Memory B cell (primary cell): ENCODE results near the gene ADAMTS14.
A peak's percentile ranks its signal among the peaks of the same experiment; 100 is the strongest.
"Not testable (repeated sequence)": the region's sequence is repeated elsewhere in the genome, so short reads cannot be mapped to it uniquely, and the experiment has no call there.

Experiments used
- ATAC-seq: fragments of 150-1000 bp; cut with Tn5 transposase; 2 replicates; pipeline ENCODE4 v1.10.0; 2021; ENCODE audit warnings: low read depth, mild to moderate bottlenecking, moderate library complexity
- DNase-seq, 2 donors: peaks; one replicate each; pipeline ENCODE4 v3.0.0; 2022; ENCODE audit warnings: low spot score in 2 of 2
- H3K27ac Mint-ChIP-seq: one replicate; pipeline ENCODE4 v1.8.0; 2022; ENCODE audit warnings: mild to moderate bottlenecking, moderate library complexity, mixed read lengths
- H3K27me3 Mint-ChIP-seq: one replicate; pipeline ENCODE4 v1.8.0; 2022; ENCODE audit warnings: mixed read lengths
- H3K36me3 Mint-ChIP-seq: one replicate; pipeline ENCODE4 v1.8.0; 2022; ENCODE audit warnings: mild to moderate bottlenecking, mixed read lengths
- H3K4me1 Mint-ChIP-seq: one replicate; pipeline ENCODE4 v1.8.0; 2022; ENCODE audit warnings: mixed read lengths
- H3K4me3 Mint-ChIP-seq: one replicate; pipeline ENCODE4 v1.8.0; 2022; ENCODE audit warnings: mild to moderate bottlenecking, moderate library complexity, mixed read lengths
- H3K9me3 Mint-ChIP-seq: one replicate; pipeline ENCODE4 v1.8.0; 2022; ENCODE audit warnings: mixed read lengths

ADAMTS14 gene

DNA sequence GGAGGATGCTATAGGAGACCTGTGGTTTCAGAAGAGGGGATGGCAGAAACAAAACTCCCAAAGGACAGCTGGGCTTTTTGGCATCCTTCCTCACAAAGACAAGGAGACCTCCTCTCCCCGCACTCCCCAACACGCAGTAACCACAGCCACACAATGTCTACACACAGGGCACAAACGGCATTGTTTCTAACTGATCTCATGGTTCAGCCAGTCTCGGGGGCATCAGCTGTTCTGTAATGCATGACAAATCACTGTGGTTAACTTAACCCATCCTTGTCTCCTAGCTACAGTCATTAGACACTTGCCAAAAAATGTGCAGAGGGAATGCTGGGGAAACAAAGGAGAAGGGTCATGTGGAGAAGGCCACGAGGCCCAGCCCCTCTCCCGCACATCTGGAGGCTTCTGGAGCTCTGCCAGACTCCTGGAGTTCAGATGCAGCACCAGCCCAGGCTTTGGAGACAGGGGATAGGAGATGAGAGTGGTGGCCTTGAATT is 7.6 kb upstream of the ADAMTS14 start:
- ATAC-seq: peak; percentile 38
- no peak overlapping the region for H3K4me3 Mint-ChIP-seq
- peaks cover 3% of the 10 kb centered on the region for H3K9me3 Mint-ChIP-seq
- H3K27me3 Mint-ChIP-seq: peaks cover 11% of the 10 kb centered on the region
- no peak overlapping the region for H3K27ac Mint-ChIP-seq
- no peaks in the 10 kb centered on the region for H3K36me3 Mint-ChIP-seq
- H3K4me1 Mint-ChIP-seq: peaks cover 15% of the 10 kb centered on the region
- no peak for DNase-seq

DNA sequence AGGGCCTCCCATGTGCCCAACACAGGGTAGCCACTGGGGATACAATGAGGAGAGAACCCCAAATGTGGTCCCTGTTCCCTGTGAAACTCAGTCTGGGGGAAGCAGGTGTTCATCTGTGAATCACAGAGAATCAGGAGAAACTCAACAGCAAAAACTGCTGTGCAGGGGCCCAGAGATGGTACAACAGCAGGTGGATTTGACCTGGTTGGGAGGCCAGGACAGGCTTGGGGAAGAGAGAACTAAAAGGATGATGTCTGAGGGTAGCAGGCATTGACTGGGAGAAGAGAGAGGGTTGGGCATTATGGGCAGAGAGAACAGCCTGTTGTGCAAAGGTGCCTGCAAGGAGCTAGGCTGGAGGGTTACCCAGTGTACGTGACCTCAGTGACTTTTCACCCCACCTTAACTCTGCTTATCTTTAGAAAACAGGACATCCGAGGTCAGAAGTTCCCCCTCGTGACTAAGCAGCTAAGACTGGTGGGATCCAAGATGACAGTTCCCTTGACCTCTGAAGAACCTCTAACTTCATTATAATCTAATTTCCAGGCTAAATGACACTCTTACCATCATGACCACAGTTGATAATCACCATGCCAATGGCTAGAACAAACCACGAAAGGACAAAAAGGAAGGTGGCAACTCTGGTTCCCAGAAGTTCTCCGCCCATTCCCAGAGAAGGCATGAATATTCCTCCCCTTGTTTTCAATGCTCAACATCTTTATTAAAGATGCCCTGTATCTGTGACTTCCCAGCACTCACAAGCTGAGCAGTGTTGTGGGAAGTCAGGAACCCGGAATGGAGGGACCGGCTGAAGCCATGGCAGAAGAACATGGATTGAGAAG is 5.1 kb upstream of the ADAMTS14 start:
- no peak for ATAC-seq
- H3K27me3 Mint-ChIP-seq: peaks cover 14% of the 10 kb centered on the region
- peaks cover 3% of the 10 kb centered on the region for H3K9me3 Mint-ChIP-seq
- DNase-seq: no peak
- H3K4me1 Mint-ChIP-seq: peaks cover 15% of the 10 kb centered on the region
- no peaks in the 10 kb centered on the region for H3K36me3 Mint-ChIP-seq
- H3K4me3 Mint-ChIP-seq: no peak overlapping the region
- no peak overlapping the region for H3K27ac Mint-ChIP-seq

GRCh38 chr10:70667818-70668217 is 4.5 kb upstream of the ADAMTS14 start:
- H3K27ac Mint-ChIP-seq, H3K36me3 Mint-ChIP-seq, H3K4me3 Mint-ChIP-seq, ATAC-seq, DNase-seq, H3K9me3 Mint-ChIP-seq: not testable (repeated sequence)
- Mint-ChIP-seq H3K27me3 (peaks cover 14% of the 10 kb centered on the region), H3K4me1 (peaks cover 15% of the 10 kb centered on the region)

- H3K4me3 Mint-ChIP-seq: no peak overlapping the region
Measured at GRCh38 chr10:70668454-70668970, 3.8 kb upstream of the ADAMTS14 start.

DNA sequence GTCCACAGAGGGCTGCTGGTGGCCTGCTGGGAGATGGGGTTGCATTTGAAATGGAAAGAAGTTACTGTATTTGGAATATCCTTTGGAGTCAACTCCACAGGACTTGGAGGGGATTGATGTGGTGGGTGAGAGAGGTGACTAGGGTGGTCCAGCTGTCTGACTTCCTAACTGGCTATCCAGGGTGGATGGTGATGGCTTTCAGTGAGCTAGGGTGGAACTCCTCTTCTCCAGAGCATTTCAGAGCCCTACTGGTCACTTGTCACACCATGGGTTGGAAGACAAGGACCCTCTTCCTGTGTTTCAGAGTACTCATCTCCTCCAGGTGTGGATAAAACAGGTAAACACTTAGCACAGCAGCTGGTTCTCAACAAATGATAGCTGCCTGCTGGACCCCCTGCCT is 3.3 kb upstream of the ADAMTS14 start:
- DNase-seq (no peak), ATAC-seq (no peak)
- Mint-ChIP-seq H3K27me3 (peaks cover 17% of the 10 kb centered on the region), H3K27ac (no peak overlapping the region), H3K4me1 (peaks cover 19% of the 10 kb centered on the region), H3K36me3 (no peaks in the 10 kb centered on the region), H3K9me3 (peaks cover 3% of the 10 kb centered on the region), H3K4me3 (no peak overlapping the region)

More at GRCh38 chr10:70668454-70668970, 3.8 kb upstream of the ADAMTS14 start:
- no peaks in the 10 kb centered on the region for H3K36me3 Mint-ChIP-seq
- no peak overlapping the region for H3K27ac Mint-ChIP-seq
- peaks cover 17% of the 10 kb centered on the region for H3K27me3 Mint-ChIP-seq
- peaks cover 20% of the 10 kb centered on the region for H3K4me1 Mint-ChIP-seq
- peaks cover 3% of the 10 kb centered on the region for H3K9me3 Mint-ChIP-seq
- ATAC-seq (no peak), DNase-seq (no peak)

- Mint-ChIP-seq H3K27me3 (peaks cover 17% of the 10 kb centered on the region), H3K4me1 (peaks cover 11% of the 10 kb centered on the region), H3K27ac (no peak overlapping the region), H3K9me3 (peaks cover 3% of the 10 kb centered on the region), H3K4me3 (no peak overlapping the region), H3K36me3 (no peaks in the 10 kb centered on the region)
- ATAC-seq (no peak), DNase-seq (no peak)
Measured at GRCh38 chr10:70669732-70670317, 2.5 kb upstream of the ADAMTS14 start.

GRCh38 chr10:70671619-70672164 is 614 bp upstream of the ADAMTS14 start:
- ATAC-seq: no peak
- peak overlapping the region; percentile 30 for H3K4me3 Mint-ChIP-seq
- peaks cover 5% of the 10 kb centered on the region for H3K4me1 Mint-ChIP-seq
- no peak overlapping the region for H3K27ac Mint-ChIP-seq
- no peaks in the 10 kb centered on the region for H3K36me3 Mint-ChIP-seq
- peaks cover 20% of the 10 kb centered on the region for H3K27me3 Mint-ChIP-seq
- H3K9me3 Mint-ChIP-seq: peaks cover 3% of the 10 kb centered on the region
- DNase-seq: no peak

DNA sequence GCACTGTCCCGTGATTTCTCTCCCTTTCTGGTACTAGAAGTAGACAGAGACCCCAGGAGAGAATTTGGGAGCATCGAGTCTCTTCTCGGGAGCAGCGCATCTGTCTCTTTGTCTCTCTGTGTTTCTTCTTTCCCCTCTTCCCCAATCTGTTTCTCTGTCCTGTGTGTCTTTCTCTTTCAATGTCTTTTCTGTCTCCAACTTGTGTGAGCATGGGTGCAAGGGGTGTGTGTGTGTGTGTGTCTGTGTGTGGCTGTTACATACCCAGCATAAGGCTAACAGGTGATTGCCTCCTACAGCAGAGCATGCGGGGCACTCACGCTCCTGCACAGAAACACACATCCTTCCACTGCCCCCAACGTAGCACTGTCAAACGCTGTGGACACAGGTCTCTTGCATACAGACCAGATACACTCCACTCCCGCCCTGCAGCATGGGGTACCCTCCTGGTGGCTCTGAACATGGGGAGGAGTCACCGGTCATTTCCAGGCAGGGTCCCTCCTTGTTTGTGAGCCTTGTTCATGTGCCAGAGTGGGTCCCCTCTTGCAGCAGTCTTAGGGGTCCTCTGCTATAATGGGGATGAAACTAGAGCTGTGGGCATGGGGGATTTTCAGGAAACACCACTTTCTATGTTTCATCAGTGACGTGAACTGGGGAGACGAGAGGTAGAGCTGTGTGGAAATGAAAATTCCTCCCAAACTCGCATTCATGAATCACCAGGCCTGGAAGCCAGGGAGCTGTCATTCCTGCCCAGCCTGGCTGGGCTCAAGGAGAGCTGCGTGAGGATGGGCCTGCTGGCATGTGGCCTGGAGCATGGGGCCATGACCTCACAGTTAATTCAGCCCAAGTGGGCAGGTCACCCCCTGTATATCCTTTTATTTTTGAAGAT is 980 bp downstream of the ADAMTS14 start:
- H3K27ac Mint-ChIP-seq: no peak overlapping the region
- ATAC-seq (no peak), DNase-seq (no peak)
- peak overlapping the region; percentile 15 for H3K4me3 Mint-ChIP-seq
- peaks cover 3% of the 10 kb centered on the region for H3K9me3 Mint-ChIP-seq
- H3K36me3 Mint-ChIP-seq: no peaks in the 10 kb centered on the region
- H3K4me1 Mint-ChIP-seq: peaks cover 5% of the 10 kb centered on the region
- peaks cover 20% of the 10 kb centered on the region for H3K27me3 Mint-ChIP-seq

- Mint-ChIP-seq H3K27me3 (peaks cover 20% of the 10 kb centered on the region), H3K36me3 (no peaks in the 10 kb centered on the region), H3K4me1 (peaks cover 5% of the 10 kb centered on the region), H3K4me3 (no peak overlapping the region), H3K9me3 (no peaks in the 10 kb centered on the region), H3K27ac (no peak overlapping the region)
- ATAC-seq (no peak), DNase-seq (no peak)
Measured at GRCh38 chr10:70673929-70674559, 1.7 kb downstream of the ADAMTS14 start.

GRCh38 chr10:70674560-70675495 is 2.5 kb downstream of the ADAMTS14 start:
- no peaks in the 10 kb centered on the region for H3K9me3 Mint-ChIP-seq
- H3K4me3 Mint-ChIP-seq: no peak overlapping the region
- ATAC-seq (no peak), DNase-seq (no peak)
- peaks cover 20% of the 10 kb centered on the region for H3K27me3 Mint-ChIP-seq
- no peak overlapping the region for H3K27ac Mint-ChIP-seq
- H3K4me1 Mint-ChIP-seq: peaks cover 5% of the 10 kb centered on the region
- no peaks in the 10 kb centered on the region for H3K36me3 Mint-ChIP-seq

- Mint-ChIP-seq H3K4me1 (peaks cover 5% of the 10 kb centered on the region), H3K9me3 (no peaks in the 10 kb centered on the region), H3K27me3 (peaks cover 18% of the 10 kb centered on the region), H3K27ac (no peak overlapping the region), H3K36me3 (no peaks in the 10 kb centered on the region), H3K4me3 (no peak overlapping the region)
- DNase-seq (no peak), ATAC-seq (no peak)
Measured at GRCh38 chr10:70675496-70676161, 3.3 kb downstream of the ADAMTS14 start.

GRCh38 chr10:70676511-70676910 is 4.2 kb downstream of the ADAMTS14 start:
- H3K27ac Mint-ChIP-seq: no peak overlapping the region
- H3K36me3 Mint-ChIP-seq: no peaks in the 10 kb centered on the region
- H3K9me3 Mint-ChIP-seq: no peaks in the 10 kb centered on the region
- no peak overlapping the region for H3K4me3 Mint-ChIP-seq
- no peak for DNase-seq
- H3K27me3 Mint-ChIP-seq: peaks cover 14% of the 10 kb centered on the region
- no peak for ATAC-seq
- peaks cover 5% of the 10 kb centered on the region for H3K4me1 Mint-ChIP-seq
